Thyroid gland (tissue), 4 donors: ENCODE data around the gene PHF3.

Source experiments
- POLR2A ChIP-seq, 2 donors: fragments of 450-650 bp; IDR thresholded peaks; one replicate each; pipeline ENCODE4 v1.6.1; 2017; ENCODE audit warnings: antibody characterized with exemption in 2 of 2, mild to moderate bottlenecking in 2 of 2, moderate library complexity in 1 of 2
- TF ChIP-seq, protein P1 (sequence below), 6 experiments: fragments of 200-600 bp in 3 of 6; fragments of 450-650 bp in 3 of 6; sonication (generic) in 3 of 6; IDR thresholded peaks; one replicate each; pipeline ENCODE4 v1.5.1; 2016 to 2019; ENCODE audit warnings: antibody characterized with exemption in 6 of 6, mild to moderate bottlenecking in 2 of 6, inconsistent platforms in 1 of 6, moderate library complexity in 1 of 6

GRCh38 chr6:63637865-63638445, 2.4 kb downstream of the PHF3 start:
- TF ChIP-seq, protein P1, sequence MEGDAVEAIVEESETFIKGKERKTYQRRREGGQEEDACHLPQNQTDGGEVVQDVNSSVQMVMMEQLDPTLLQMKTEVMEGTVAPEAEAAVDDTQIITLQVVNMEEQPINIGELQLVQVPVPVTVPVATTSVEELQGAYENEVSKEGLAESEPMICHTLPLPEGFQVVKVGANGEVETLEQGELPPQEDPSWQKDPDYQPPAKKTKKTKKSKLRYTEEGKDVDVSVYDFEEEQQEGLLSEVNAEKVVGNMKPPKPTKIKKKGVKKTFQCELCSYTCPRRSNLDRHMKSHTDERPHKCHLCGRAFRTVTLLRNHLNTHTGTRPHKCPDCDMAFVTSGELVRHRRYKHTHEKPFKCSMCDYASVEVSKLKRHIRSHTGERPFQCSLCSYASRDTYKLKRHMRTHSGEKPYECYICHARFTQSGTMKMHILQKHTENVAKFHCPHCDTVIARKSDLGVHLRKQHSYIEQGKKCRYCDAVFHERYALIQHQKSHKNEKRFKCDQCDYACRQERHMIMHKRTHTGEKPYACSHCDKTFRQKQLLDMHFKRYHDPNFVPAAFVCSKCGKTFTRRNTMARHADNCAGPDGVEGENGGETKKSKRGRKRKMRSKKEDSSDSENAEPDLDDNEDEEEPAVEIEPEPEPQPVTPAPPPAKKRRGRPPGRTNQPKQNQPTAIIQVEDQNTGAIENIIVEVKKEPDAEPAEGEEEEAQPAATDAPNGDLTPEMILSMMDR (IDR thresholded peaks at IDR 0.05) = no peak
- no peak for TF ChIP-seq POLR2A (IDR thresholded peaks at IDR 0.05)
